NCI-H82 treated with DMSO at 0.1 percent for 48 hours (cell line): ENCODE data around the gene CADPS.

Experiments
- DNase-seq: peaks from one replicate; lab custom pipeline; 2025; ENCODE audit not compliant: unreplicated experiment; lab: John Stamatoyannopoulos, UW

The CADPS gene

DNA sequence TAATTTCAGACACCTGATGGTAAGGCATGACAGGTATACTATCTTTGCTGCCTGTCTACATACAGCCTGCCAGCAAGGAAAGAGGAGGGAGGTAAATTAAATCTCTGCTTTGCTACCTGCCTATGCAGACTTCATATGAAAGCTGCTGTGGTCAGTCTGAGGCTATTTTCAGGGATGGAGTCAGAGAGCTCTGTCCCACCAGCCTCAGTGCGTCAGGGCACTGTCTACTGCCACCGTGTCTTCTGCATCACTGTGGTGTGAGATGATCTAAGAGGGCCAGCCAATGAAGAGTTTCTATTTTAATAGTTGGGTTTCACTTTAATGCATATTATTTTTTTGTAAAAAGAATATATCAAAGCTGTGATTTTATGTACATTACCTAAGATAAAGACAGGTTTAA, 125.6 kb downstream of the CADPS start:
- DNase-seq, result no peak

DNA sequence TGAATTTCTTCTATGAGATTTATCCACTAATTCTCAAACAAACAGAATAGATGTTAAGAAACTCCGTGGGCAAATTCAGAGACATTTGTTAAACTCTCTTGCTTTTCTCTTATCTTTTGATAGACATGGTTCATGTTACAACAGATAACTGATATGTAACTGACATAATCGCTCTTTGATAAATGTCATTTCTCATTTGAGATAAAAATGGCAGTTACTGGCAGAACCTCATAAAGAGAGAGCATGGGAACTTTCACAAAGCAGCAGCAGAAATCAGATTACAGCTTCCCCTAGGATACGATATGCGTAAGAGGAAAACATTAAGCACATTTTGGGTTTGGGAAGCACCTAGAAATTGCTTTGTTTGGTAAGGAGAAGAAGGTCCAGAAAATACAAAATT, 126.1 kb downstream of the CADPS start:
- DNase-seq, result no peak

DNA sequence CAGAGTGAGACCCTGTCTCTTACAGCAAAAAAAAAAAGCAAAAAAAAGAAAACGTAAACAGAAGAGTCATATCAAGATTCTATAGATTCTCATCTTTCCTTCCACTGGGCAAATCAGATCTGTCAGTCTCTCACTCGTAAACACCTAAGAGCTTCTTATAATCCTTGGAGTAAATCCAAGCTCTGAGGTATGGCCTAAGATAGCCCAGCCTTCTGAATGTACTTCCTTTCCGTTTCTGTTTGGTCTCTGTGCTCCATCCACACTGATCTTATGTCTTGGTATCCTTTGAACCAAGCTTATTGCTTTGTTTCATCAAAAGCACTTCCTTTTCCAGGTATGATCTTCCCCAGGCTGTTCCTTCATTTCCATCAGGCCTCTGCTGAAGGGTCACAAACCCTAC, 137.8 kb downstream of the CADPS start:
- peak; percentile 41 for DNase-seq

DNA sequence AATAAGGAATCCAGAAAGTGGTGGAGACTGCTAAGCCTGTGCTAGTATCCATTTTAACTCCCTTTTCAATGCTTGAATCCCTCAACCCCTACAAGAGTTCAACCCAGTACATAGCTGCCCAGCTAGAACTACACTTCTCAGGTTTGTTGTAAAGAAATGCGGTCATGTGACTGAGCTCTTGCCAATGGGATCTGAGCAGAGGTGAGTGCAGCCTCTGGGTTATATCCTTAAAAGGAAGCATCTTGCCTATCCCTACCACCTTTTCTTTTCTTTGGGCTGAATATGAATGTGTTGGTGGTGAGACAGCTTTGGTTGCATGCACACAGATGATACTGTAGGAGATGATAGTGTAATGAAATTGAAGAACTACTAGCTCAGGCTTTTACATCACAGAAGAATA, 139.7 kb downstream of the CADPS start:
- no peak for DNase-seq

DNA sequence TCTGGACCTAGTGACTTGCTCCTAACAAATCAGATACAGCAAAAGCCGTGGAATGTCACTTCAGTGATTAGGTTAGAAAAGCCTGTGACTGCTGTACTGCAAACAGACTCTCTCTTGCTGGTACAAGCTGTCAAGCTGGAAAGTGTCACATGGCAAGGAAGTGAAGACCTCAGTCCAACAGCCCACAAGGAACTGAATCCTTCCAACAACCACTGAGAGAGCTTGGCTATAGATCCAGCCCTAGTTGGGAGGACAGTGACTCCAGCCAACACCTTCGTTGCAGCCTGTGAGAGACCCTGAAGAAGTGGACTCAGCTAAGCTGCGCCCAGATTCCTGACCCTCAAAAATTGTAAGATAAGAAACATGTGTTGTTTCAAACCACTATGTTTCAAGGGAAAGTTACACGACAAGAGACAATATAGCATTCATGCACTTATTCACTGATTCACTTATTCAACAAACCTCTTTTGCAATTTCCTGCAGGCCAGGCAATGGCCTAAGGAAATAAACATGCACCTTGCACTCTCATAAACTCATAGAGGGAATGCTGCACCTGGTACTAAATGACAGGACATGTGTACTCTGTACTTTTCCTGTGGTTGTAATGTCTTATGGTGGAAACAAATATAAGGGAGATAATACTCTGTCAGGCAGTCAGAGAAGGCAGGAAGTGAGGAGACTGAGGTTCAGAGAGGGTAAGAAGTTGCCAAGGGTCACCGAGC, 142.9 kb downstream of the CADPS start:
- no peak for DNase-seq

DNA sequence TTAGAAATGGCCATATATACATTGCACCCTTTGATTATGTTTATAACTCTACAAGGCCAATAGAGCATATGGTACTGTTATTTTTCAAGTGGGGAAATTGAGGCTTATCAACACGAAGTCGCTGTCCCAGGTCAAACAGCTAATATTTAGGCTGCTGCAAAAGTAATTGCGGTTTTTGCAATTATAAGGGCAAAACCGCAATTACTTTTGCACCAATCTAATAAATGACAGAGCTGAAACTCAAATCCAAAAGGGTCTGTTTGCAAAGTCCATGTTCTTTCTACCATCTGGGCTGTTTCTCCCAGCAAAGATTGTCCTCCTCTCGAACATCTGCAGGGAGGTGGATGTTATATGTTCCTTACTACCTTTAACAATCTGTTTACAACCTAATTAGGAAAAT, 147.2 kb downstream of the CADPS start:
- DNase-seq, result no peak

DNA sequence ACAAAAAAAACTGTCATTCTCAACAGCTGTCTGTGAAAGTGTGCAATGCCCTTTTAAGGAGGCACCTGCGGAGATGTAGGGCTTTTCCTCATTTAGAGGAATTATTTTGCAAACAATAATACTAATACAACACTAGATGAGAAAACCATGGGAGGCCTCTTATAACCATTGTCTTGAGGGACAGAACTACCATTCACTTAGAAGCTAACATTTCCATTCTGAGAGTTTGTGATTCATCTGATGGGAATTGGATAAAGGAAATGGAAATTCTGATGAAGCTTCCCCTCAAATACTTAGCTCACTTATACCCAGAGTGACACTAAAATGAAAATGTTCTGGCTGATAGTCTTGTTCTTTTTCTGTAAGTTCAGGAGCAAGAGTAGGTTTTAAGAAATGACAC, 147.7 kb downstream of the CADPS start:
- no peak for DNase-seq

DNA sequence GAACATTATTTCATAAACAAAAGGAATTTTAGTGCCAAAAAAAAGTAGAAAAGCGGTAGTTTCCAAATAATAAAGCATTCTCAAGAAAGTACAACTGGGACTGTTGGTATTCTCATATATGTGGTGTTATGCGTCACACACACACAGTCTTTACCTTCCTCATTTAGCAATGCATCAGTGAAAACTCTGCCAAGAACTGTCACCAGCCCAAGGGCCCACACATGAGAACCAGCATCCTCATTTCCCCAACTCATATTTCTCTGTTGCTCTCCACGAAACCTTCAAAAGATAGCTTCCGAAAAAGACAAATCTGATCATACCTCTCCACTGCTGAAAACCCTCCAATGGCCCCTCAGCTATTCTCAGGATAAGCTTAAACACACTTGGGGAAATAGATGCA, 150.7 kb downstream of the CADPS start:
- no peak for DNase-seq

DNA sequence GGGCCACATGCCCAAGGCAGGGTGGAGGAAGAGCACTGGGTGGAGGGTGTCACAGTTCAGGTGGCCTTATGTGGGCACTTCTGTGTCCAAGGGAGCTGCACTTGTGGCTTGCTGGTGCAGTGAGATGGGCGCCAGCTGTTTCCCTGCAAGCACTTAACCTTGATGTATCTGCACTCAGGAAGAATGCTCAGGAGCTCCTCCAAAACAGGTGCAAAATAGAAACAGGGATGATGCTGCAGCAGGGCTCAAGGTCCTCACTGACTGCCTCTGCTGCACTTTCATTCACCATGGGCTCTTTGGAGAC, 151.3 kb downstream of the CADPS start:
- DNase-seq, result no peak

DNA sequence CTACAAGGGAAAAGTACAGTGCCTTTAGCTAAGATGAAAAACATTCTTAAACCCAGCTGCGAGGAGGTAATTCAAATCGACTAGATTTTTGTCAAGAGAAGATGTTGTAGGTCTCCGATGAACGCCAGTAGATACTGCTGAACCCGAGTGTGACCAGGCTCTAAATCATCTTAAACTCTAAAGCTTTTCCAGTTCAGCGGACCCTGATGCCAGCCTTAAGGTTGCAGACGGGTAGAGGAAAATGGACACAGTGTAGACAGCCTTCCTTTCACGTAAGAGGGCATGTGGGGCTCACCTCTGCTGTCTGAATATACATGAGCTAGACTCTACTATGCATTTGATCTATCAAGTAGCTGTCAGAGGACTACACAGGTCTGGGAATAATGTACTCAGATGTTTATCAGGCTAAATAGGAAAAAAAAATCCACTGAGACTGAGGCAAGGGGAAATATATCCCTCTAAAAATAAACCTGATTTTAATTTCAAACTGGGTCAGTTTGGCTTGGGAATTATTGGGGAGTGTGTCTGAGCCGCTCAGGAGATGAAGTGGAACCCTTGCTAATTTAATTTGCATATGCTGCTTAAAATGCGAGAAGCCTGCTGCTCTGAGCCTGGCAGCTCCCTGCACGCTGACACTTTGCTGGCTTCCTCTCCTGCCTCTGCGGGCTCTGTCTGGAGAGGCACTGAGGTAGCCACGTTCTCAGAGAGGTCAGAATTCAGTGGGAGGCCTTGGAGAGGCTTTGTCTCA, 151.9 kb downstream of the CADPS start:
- no peak for DNase-seq

DNA sequence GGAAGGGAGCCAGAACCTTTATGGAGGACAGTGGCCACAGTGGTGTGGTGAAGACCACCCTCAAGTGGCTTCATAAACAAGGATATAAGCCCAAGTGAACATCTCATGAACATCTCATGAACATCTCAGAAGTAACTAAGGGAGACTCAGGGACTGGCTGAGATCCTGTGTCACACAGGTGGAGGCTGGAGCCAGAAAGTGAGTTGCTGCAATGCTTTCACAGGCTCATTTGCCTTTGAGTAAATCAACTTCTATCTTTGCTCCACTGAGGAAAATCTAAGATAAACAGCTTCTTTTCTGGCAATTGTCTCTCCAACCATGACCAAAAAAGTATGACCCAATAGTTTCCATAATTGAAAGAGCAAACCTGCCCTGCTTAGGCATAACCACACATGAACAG, 152.9 kb downstream of the CADPS start:
- DNase-seq, result no peak

DNA sequence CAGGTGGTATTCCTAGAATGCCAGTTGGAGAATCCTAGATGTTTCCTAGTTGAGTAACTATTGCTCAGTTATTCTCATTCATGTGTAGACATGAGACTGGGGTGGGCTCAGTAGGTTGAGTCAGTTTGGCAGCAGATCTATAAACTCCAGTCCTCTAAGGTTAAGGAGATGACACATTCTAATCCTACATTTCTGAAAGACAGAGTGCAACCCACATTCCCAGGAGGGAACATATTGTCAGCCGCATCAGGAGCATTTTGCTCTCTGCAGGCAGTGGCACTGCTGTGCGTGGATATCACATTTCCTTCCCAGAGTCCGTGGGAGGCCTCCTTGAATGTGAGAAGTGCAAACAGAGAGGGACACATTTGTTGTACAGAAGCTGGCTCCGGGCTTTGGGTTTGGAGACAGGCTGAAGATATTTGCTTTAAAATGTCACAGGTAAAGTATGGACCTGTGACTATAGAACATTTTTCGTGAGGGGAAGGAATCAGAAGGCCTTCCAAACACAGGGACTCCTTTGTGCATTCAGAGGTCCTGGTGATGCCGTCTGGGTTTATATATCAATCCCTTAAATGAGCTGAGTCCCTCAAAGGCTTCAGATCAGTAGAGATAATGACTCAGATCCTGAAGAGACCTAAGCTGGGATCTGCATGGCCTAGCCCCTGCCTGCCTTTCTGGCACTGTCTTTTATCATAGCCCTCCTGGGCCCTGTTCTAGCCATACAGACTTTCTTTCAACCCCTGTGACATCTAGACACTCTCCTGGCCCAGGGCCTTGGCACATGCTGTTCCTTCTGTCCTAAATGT, 156.5 kb downstream of the CADPS start:
- DNase-seq, result no peak

DNA sequence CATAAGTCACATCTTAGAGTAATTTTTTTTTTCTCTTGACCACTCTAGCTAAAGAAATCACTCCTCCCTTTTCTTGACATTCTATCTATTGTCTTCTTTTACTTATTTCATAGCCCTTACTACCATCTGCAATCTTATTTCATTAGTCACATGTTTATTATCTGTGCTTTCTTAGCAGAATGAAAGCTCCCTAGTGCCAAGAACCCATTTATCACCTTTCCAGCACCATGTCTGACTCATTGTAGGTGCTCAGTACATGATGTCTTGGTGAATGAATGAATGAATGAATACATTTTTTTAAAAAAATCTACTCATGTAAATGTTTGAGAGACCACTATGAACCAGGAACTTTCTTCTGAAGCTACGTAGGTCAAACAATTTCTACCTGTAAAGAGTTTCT, 157.2 kb downstream of the CADPS start:
- DNase-seq, result no peak

DNA sequence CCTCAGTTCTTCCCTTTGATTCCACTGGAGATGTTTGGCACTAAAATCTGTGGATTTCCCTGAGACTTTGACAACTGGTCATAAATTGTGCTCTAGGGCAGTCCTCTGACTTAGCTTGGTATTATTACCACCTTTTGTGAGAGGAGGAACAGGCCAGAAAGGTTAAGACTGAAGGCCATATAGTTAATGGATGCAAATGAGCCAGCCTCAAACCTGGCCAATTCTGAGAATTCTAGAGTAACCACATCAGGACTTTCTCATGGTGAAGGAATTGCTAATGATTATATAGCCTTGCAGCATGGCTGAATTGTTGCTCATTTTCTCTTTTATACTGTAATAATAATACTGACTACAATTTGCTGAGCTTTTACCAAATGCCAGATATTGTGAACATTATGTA, 162.5 kb downstream of the CADPS start:
- no peak for DNase-seq

DNA sequence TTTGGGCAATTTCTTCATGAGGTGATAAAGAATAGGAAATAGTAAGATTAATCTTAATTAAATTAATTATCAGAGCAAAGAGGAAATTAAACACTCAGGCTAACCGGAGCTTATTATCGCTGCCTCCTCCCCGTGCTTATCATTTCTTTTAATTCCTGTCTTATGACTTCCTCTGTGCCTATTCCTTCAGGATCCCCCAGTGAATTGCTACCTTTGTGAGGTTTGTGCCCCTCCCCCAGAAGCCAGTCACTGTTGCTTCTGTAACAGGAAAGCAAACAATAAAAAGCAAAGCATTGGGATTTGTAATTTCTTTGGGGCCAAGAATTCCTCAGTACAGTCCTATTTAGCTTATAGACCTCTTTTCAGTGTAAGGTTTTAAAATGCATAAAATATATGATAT, 164.5 kb downstream of the CADPS start:
- DNase-seq, result peak; percentile 14

DNA sequence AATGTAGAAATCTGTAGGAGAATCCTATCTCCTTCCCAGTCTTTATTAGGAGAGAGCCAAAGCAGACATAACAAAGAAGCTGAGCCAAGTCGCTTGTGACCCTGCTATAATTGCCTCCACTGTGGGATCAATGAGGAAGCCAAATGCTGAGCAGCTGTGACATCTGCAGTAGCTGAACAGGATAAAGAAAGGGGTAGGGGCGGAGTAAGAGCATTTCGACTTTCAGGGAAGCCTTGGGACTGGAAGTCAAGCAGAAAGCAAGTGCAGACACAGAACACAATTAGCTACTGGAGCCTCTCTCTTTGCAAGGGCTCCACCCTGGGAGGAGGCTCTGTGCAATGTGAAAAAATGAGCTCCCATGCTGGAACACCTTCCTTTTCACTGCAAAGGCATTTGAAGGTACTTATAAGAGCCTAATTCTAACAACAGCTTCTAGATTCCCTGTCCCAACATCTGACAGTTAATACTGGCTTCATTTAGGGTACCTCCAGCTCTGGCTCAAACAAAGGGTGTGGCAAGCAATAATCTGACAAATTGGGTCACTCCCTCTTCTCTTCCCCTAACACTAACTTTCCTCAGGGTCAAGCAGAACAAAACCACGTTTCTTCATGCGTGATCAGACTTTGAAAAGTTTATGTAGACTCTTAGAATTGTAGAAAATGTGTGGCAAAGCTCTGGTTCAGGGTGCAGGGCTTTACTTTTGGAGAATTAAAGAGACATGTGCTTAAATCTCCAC, 166.4 kb downstream of the CADPS start:
- peak; percentile 87 for DNase-seq

DNA sequence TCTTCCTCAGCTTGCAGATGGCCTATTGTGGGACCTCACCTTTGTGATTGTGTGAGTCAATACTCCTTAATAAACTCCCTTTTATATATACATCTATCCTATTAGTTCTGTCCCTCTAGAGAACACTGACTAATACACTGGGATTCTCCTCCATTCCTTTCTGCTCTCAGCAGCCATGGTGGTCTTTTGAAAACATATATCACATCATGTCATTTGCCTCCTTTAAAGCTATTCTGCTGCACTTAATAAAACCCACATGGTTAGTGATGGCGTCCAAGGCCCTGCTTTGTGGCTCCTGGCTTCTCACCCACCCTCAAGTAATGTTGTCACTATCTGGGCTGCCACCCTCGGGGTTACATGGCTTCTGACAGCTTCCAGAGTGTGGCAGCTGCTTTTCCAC, 169.5 kb downstream of the CADPS start:
- no peak for DNase-seq

DNA sequence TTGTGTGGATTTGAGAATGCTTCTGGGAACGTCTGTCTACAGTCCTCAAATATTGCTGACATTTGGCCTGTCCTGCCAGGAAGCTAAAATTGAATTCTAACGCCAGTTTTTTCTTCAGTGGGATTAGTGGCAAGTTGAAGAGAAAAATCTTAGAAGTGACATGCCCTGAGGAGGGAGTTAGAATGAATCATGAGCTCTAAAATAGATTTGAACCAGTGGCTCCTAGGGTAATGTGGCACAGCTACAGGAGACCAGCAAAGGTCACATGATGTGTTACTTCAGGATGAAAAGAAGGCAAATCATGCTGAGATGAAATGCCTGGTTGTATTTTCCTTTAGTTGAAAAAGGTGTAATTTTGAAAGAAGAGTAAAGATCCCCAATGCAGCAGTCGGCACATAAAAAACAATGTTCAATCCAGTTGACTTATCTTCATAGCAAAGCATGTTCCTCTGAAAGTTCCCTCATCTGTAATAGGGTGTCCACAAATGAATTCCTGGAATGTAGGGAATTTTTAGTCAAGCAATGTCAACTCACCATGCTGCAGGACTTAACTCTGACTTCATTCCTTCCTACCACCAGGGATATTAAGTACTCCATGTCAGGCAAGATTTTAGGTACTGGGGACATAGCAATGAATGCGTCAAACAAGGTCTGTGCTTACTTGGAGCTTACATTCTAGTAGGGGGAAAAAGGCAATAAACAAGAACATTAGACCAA, 171.6 kb downstream of the CADPS start:
- no peak for DNase-seq

DNA sequence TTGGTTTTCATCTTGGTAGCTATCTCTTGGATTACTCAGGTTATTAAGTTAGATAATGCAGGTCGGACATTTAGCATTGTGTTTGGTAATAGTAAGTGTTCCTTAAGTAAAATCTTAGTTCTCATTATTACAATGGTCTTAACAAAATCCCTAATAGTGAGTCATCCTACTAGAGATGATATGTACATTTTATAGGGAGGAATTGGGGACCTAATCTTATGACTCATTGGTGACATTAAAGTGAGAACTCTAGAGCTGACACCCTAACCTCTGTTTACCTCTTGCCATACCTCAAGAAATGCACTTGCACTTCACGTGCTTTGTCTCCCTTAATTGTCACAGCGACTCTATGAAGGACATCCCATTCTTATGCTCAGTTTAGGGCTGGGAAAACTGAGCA, 174.9 kb downstream of the CADPS start:
- DNase-seq, result no peak

DNA sequence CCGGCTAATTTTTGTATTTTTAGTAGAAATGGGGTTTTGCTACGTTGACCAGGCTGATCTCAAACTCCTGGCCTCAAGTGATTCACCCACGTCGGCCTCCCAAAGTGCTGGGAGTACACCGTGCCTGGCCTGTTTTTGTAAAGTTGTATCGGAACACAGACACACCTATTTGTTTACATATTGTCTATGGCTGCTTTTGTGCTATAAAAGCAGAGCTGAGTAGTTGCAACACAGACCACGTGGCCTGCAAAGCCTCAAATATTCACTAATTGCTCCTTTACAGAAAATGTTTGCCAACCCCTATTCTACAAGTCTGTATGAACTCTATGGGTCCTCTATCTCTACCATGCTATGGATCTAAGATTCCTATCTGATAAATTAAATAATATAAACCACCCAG, 175.5 kb downstream of the CADPS start:
- DNase-seq, result no peak

DNA sequence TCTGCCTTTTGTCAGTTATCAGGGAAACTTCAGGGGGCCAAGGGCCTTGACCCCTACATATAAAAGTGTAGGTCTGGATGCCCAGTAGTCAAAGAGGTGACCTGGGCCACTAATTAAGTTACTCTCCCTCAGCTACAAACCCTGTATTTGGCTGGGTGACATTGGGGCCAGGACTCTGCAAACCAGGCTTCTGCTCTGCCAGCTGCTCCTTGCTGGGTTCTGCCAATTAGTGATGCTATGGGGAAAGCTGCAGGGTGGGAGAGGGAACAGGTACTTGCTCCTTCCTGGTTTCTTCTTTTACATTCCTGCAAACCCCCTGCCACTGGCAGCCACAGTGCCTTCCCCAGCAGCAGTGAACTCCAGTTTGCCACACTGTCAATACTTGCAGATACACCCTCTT, 179.2 kb downstream of the CADPS start:
- DNase-seq, result no peak
